Heart left ventricle (tissue), 16 donors: ENCODE results near the gene WDR5B. TPM values are rescaled to one million over a fixed set of nuclear protein-coding genes. Genes with fewer than 3 reads are reported as not detected.

Experiments used
- ATAC-seq, 4 donors: fragments of 200-7000 bp; cut with Tn5 transposase; one replicate each; pipeline ENCODE4 v1.9.1; 2020 to 2022; ENCODE audit warnings: moderate library complexity in 4 of 4, mild to moderate bottlenecking in 3 of 4, moderate number of reproducible peaks in 1 of 4
- DNase-seq, 5 donors: peaks; one replicate each; pipeline ENCODE4 v3.0.0-alpha.2; 2020
- H3K27ac ChIP-seq, 12 donors: fragments of 200-600 bp; sonication (generic) in 4 of 12; one replicate each; pipeline versions ENCODE4 v1.5.0 to v1.8.0; 2016 to 2022; ENCODE audit warnings: mild to moderate bottlenecking in 2 of 12
- H3K27me3 ChIP-seq, 9 donors: fragments of 200-600 bp; sonication (generic) in 2 of 9; one replicate each; pipeline versions ENCODE4 v1.5.1 to v1.8.0; 2016 to 2022; ENCODE audit warnings: mild to moderate bottlenecking in 3 of 9
- H3K36me3 ChIP-seq, 9 donors: fragments of 200-600 bp; sonication (generic) in 2 of 9; one replicate each; pipeline versions ENCODE4 v1.5.0 to v1.8.0; 2018 to 2022; ENCODE audit warnings: mild to moderate bottlenecking in 2 of 9
- H3K4me1 ChIP-seq, 12 donors: fragments of 200-600 bp; sonication (generic) in 4 of 12; one replicate each; pipeline versions ENCODE4 v1.5.0 to v1.8.0; 2016 to 2022; ENCODE audit warnings: mild to moderate bottlenecking in 3 of 12
- H3K4me3 ChIP-seq, 12 donors: fragments of 200-600 bp; sonication (generic) in 4 of 12; one replicate each; pipeline versions ENCODE4 v1.5.0 to v1.8.0; 2017 to 2022; ENCODE audit warnings: mild to moderate bottlenecking in 9 of 12, moderate library complexity in 4 of 12
- H3K9me3 ChIP-seq, 12 donors: fragments of 200-600 bp; sonication (generic) in 4 of 12; one replicate each; pipeline versions ENCODE4 v1.5.0 to v1.8.0; 2016 to 2022; ENCODE audit warnings: mild to moderate bottlenecking in 1 of 12
- POLR2A ChIP-seq, 2 donors: fragments of 450-650 bp; IDR thresholded peaks; one replicate each; pipeline ENCODE4 v1.6.1; 2017; ENCODE audit warnings: antibody characterized with exemption in 2 of 2, mild to moderate bottlenecking in 2 of 2, moderate library complexity in 2 of 2
- WGBS, 4 donors: extraction: QIAGEN DNeasy Blood & Tissue Kit in 2 of 4; methylation state at CpG; one replicate each; pipeline versions ENCODE4 v1.1.5 to v1.1.7; 2013 to 2018; 5-methylcytosine and 5-hydroxymethylcytosine counted together
- intact Hi-C, 10 donors: fragments of 100-400 bp; cut with DNase I; formaldehyde crosslinking; loops; one replicate each; pipeline versions ENCODE4 v1.11.1 to v1.14.2; 2022
- polyA plus RNA-seq, 2 donors: library from polyadenylated mRNA; stranded (reverse); fragments of 200-250 nt; gene quantifications; one replicate each; pipeline ENCODE4 v1.2.3, GENCODE V29; 2013
- total RNA-seq, 9 donors: library from RNA; depleted of rRNA in 2 of 9; stranded (reverse); fragments of >200 nt in 2 of 9; fragmentation: NEBNext Ultra II Directional in 3 of 9; extraction: Animal tissue kit (Norgen Biotek cat#: 25700) in 3 of 9; gene quantifications; one replicate each; pipeline versions ENCODE4 v1.1.0 to v1.2.4, GENCODE V29; 2016 to 2023
- TF ChIP-seq, protein P1 (sequence below), 12 donors: fragments of 200-600 bp; sonication (generic) in 4 of 12; IDR thresholded peaks; one replicate each; pipeline versions ENCODE4 v1.5.0 to v1.8.0; 2018 to 2022; ENCODE audit warnings: antibody characterized with exemption in 12 of 12, mild to moderate bottlenecking in 5 of 12
- donor health status: ischemic (EF 13 %, LVEDD 7.1; RV severe dilation, severe dysfunction).
- donor health status: healthy with polysubstance abuse.
- donor health status: DM: no; HTN: yes; CAD: no.
- donor health status: DM: no; HTN: no; CAD: no.
- donor health status: ischemic (EF 25% LVEDD 6.9; RV normal size, moderate dysfunction).
- donor health status: ischemic (EF 25% LVEDD 5.7; RV mildly dilated, moderate dysfunction).
- donor health status: healthy.
- donor health status: DM: yes; HTN: yes; CAD: no.
- donor health status: ischemic (EF 35%, LVEDD 5.7; RV mildly dilated, moderate dysfunction).
- donor health status: nonischemic (EF 11% LVEDD 7.7; RV severe dilation, severe dysfunction).
- donor health status: DM: yes; HTN: yes; CAD: no.
- donor health status: PGD.
- donor health status: ischemic (EF 29% LVEDD 5.4; RV normal size, mild dysfunction).
- donor health status: nonischemic (EF 23%, LVEDD 6.1; RV moderate dilation, normal function).

The WDR5B gene
- total and polyA plus RNA-seq, 11 donors: 1.3 to 4.9 (median 2.9) TPM

DNA sequence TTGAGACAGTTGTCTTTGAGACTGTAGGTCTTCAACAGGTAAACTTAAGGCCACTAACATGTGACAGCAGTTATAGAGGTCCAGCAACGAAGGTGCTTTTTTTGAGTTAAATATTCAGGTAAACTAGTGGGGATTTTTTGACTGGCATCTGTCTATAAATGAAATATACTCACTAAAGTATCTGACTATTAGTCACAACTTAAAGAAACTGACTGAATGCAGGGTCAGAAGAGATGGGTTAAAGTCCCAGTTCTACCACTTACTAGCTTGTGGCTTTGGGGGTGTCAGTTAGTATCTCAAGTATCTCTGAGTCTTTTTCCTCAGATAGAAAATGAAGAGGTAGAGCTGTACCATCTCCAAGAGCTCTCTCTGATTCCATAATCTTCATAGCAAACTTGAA, 50.8 kb downstream of the WDR5B start:
- DNase-seq (no peak), ATAC-seq (no peak)
- no peaks in the 10 kb centered on the region for H3K4me1 ChIP-seq
- no peak overlapping the region for H3K27ac ChIP-seq
- 86 to 96% (median 94%) methylated on average over 1 of the region's 1 CpG for WGBS, 4 donors
- H3K4me3 ChIP-seq: no peak overlapping the region
- no peak for TF ChIP-seq POLR2A (IDR thresholded peaks at IDR 0.05)
- TF ChIP-seq, protein P1, sequence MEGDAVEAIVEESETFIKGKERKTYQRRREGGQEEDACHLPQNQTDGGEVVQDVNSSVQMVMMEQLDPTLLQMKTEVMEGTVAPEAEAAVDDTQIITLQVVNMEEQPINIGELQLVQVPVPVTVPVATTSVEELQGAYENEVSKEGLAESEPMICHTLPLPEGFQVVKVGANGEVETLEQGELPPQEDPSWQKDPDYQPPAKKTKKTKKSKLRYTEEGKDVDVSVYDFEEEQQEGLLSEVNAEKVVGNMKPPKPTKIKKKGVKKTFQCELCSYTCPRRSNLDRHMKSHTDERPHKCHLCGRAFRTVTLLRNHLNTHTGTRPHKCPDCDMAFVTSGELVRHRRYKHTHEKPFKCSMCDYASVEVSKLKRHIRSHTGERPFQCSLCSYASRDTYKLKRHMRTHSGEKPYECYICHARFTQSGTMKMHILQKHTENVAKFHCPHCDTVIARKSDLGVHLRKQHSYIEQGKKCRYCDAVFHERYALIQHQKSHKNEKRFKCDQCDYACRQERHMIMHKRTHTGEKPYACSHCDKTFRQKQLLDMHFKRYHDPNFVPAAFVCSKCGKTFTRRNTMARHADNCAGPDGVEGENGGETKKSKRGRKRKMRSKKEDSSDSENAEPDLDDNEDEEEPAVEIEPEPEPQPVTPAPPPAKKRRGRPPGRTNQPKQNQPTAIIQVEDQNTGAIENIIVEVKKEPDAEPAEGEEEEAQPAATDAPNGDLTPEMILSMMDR (IDR thresholded peaks at IDR 0.05): no peak
- H3K36me3 ChIP-seq: peaks cover 0 to 98% (median 79%) of the 10 kb centered on the region in 9 donors
- no peaks in the 10 kb centered on the region for H3K27me3 ChIP-seq
- intact Hi-C loops: loop anchor here in 1 of 10 donors (10.0 kb wide), 1 partner anchor 820 kb away; the partner anchor contains the start of gene POLQ
- no peaks in the 10 kb centered on the region for H3K9me3 ChIP-seq

GRCh38 chr3:122364490-122364889, 51.4 kb downstream of the WDR5B start:
- TF ChIP-seq, protein P1 (IDR thresholded peaks at IDR 0.05): no peak
- TF ChIP-seq POLR2A (IDR thresholded peaks at IDR 0.05): no peak
- H3K4me1 ChIP-seq: no peaks in the 10 kb centered on the region
- 65 to 96% (median 95%) methylated on average over 2 of the region's 2 CpGs for WGBS, 4 donors
- H3K27me3 ChIP-seq: no peaks in the 10 kb centered on the region
- H3K36me3 ChIP-seq: peaks cover 0 to 96% (median 75%) of the 10 kb centered on the region in 9 donors
- H3K27ac ChIP-seq: no peak overlapping the region
- no peak overlapping the region for H3K4me3 ChIP-seq
- DNase-seq (no peak), ATAC-seq (no peak)
- intact Hi-C loops: loop anchor here in 1 of 10 donors (10.0 kb wide), 1 partner anchor 820 kb away; the partner anchor contains the start of gene POLQ
- H3K9me3 ChIP-seq: no peaks in the 10 kb centered on the region

Other genes starting within 250 kb of the WDR5B start
- under 1 TPM in 1 of 9 donors, not detected in 8; 0.02 TPM for gene CASR, start 232.4 kb downstream of the WDR5B start, total RNA-seq
- gene CASR, start 232.4 kb downstream of the WDR5B start, polyA plus RNA-seq: not detected
- 1 to 10 TPM in 3 of 9 donors, under 1 TPM in 5, not detected in 1; 0.33 to 8.9 (median 0.86) TPM for gene CSTA, start 90.8 kb downstream of the WDR5B start, total RNA-seq
- 1 to 10 TPM in 1 of 2 donors, under 1 TPM in 1; 0.95 to 3.0 TPM for gene CSTA, start 90.8 kb downstream of the WDR5B start, polyA plus RNA-seq
- gene MIX23, start 32.8 kb downstream of the WDR5B start, total RNA-seq: 10 to 100 TPM; 15.1 to 37.6 (median 22.4) TPM
- 10 to 100 TPM; 44.9 to 73.8 TPM for gene MIX23, start 32.8 kb downstream of the WDR5B start, polyA plus RNA-seq
- 100 to 1,000 TPM in 6 of 9 donors, 10 to 100 TPM in 3; 46.7 to 135 (median 108) TPM for gene FAM162A, start 31.9 kb downstream of the WDR5B start, total RNA-seq
- 100 to 1,000 TPM; 109 to 269 TPM for gene FAM162A, start 31.9 kb downstream of the WDR5B start, polyA plus RNA-seq
- gene KPNA1, start 98.9 kb upstream of the WDR5B start, total RNA-seq: 100 to 1,000 TPM in 3 of 9 donors, 10 to 100 TPM in 6; 34.1 to 127 (median 72.6) TPM
- 10 to 100 TPM; 13.5 to 28.1 TPM for gene KPNA1, start 98.9 kb upstream of the WDR5B start, polyA plus RNA-seq
- 10 to 100 TPM in 8 of 9 donors, 1 to 10 TPM in 1; 8.5 to 73.0 (median 15.1) TPM for gene PARP9, start 148.2 kb upstream of the WDR5B start, total RNA-seq
- gene PARP9, start 148.2 kb upstream of the WDR5B start, polyA plus RNA-seq: 1 to 10 TPM; 8.2 to 8.8 TPM
- 10 to 100 TPM; 10.2 to 78.2 (median 13.4) TPM for gene DTX3L, start 148.3 kb upstream of the WDR5B start, total RNA-seq
- 1 to 10 TPM; 4.8 to 5.7 TPM for gene DTX3L, start 148.3 kb upstream of the WDR5B start, polyA plus RNA-seq
- 1 to 10 TPM in 3 of 9 donors, under 1 TPM in 6; 0.23 to 2.9 (median 0.67) TPM for gene PARP15, start 161.6 kb upstream of the WDR5B start, total RNA-seq
- gene PARP15, start 161.6 kb upstream of the WDR5B start, polyA plus RNA-seq: 1 to 10 TPM in 1 of 2 donors, under 1 TPM in 1; 0.21 to 1.1 TPM